Hematopoietic multipotent progenitor cell treated with erythropoietin and hydrocortisone succinate and interleukin-3 and kit ligand, for 4 days (in vitro differentiated cells): Measurements from ENCODE around the gene FER.
"Not testable (repeated sequence)": the region's sequence is repeated elsewhere in the genome, so short reads cannot be mapped to it uniquely, and the experiment has no call there.

Experiments used
- DNase-seq: peaks from one replicate; pipeline ENCODE4 v3.0.0-alpha.2; 2015

FER gene

DNA sequence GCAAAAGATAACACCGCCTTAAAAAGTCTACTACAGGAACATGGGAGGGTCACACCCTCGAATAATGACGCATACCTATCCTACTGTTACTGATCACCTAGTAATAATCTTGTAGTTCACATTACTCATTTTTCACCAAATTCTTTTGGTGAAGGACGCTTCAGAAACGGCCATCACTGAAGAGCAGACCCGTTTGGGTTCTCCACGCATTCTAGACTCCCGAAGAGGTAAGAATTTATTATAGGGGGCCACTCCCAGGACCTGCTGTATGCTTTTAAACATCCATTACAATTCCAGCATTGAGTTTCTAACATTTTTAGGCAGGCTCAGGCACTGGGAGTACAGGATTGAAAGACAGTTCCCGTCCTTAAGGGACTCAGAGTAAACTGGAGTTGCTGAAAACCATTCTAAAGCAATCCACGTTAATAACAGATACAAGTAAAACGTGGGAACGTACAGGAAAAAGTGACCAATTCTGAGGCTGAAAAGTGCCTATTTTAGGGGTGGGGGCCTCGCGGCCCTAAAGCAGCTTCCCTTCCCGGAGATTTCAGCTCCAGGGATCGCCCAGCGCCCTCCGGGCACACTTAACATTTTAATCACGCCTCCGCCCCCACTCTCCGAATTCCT lies at the start of gene FER:
Gene FER, plus strand, starts transcription at position 124 of the 627 bp plus-strand sequence. CDS start 50,286 bp downstream, outside the sequence.
- peak; percentile 89 for DNase-seq

GRCh38 chr5:108700388-108700787 lies 47.3 kb upstream of the FER start:
- DNase-seq = not testable (repeated sequence)

DNA sequence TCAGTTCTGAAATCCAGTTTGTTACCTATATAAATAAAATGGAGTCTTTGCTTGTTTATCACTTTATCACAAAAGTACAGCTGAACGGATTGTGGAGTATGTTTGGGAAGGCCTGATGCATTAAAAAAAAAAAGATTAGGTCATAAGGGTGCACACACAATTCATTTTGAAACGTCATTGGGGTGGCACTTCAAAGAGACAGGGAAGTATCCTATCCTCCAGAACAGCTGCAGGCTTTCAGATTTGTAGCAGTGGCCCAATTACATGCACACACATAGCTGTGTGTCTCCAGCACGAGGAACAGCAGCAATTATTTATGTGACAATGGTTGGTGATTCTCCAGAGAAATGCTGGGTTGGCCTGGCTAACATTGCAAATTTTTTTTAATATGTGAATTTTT lies 46.8 kb upstream of the FER start:
- DNase-seq = peak; percentile 40

GRCh38 chr5:108702546-108702945 lies 45.2 kb upstream of the FER start:
- DNase-seq = no peak

GRCh38 chr5:108703313-108703712 lies 44.4 kb upstream of the FER start:
- DNase-seq = no peak

DNA sequence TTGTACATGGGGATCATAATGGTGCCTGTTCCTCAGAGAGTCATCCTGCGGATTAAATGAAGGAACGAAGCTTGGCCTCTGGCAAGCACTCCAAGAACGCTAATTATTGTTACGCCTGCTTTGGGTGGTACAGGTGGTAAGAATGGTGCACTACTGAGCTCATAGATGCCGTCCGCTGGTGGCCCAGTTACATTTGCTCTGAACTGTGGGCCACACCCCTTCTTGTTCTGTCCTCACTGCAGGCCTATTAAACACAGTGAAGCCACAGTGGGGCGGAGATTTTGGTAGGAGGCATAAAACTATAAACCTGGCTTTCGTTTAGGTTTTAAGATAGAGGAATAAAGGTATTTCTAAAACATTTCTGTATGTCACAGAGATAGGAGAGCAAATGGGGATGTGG lies 40.6 kb upstream of the FER start:
- no peak for DNase-seq

GRCh38 chr5:108711898-108712297 lies 35.8 kb upstream of the FER start:
- DNase-seq = no peak

DNA sequence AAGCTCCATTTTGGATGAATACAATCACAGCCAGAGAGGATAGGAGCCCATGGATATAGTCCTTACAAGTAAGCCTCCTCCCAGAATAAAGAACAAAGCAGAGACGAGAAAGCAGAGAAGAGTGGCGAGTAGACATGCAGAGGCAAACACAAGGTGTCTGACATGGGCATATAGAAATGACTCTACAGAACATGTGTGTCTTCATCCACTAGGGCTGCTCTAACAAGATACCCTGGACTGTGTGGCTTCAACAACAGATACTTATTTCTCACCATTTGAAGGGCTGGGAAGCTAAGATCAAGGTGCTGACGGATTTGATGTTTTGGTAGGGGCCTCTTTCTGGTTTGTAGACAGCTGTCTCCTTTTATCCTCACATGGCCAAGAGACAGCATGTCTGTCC lies 32.3 kb upstream of the FER start:
- no peak for DNase-seq

DNA sequence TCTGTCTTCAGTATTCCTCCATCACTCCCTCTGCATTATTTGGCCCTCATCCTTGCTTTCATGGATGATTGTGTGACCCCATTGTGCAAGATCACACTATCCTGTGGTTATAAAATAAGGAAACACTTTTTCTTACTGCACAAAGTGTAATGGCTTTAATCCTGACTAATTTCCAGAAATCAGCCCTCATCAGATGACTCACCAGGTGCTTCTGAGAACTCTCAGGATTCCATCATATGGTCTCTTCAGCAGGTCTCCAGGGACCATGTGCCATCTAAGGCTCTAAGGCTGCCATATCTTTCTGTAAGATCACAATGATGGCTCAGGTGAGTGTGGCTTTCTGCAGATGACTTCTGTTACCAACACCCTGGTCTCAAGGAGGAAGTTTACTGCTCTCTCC lies 27.3 kb upstream of the FER start:
- DNase-seq = no peak

DNA sequence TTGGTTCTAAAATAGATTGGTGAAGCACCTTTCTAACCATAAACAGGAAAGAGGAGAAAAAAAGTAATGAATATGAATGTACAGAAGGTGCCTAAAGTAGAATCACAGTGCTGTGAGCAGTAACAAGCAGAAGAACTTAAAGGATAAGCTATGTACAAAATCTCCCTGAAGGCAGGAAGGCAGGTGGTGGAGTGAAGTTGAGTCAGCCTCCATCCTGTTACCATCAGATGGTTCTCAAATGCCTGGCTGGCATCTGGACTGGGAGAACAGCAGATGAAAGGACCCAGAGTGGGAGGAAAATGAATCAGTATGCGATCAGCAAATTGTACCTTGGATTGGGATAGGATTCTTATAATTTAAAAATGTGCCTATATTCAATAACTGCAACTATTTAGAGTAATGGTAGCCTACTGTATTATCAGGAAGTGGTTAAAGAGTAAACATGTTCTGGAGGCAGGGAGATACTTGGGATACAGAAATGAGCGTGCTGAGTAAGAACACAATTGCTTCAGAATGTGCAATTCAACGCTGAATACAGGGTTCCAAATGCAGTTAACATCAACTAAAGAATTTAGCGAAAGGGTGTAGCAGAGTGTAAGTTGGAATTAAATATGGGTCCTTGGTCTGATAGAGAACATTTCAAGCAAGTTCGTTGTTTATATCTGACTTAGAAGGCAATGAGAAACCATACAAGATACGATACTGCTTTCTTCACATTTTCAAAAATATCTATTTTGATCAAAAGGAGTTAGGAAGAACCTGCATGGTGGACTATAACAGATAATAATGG lies 21.1 kb upstream of the FER start:
- no peak for DNase-seq

- peak; percentile 65 for DNase-seq
These were observed 20.5 kb upstream of the FER start for GRCh38 chr5:108727236-108727650.

DNA sequence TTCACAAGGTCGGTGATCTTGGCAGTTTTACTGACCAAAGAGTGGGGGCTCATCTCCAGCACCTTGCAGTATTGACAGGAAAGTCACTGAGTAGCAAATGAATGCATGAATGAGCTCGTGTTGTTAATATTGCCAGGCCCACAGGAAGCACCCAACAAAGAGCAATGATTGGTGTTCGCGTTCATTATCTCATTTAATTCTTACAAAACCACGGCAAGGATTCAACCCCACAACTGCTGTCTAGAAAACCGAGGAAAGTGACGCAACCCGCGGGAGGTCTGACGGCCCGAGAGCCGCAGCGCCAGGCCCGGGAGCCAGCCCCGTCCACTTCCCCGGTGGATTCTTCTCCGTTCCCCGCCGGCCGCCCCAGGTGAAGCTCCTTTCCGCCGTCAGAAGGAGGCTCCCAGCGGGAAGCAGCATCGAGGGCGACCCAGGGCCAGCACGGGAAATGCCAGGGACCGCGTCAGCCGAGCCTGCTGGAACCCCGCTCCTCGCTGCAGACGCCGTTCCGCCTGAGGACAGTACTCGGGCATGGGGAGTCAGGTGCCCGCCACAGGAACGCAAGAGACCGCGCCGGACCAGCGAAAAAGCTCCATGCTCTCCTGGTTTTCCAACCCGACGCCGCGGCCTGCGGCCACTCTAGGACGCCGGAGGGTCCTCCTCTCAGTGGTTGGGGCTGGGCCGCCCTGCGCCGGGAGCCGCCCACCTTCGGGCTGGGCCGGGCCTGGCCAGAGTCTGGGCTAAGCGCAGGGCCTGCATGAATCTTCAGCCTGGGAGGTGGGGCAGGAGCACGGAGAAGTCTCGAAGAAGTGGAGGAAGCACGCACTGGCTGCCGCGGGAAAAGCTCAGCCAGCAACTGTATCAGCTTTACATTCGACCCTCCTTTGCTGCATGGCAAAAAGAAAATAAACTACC lies 19.8 kb upstream of the FER start:
- peak; percentile 95 for DNase-seq

DNA sequence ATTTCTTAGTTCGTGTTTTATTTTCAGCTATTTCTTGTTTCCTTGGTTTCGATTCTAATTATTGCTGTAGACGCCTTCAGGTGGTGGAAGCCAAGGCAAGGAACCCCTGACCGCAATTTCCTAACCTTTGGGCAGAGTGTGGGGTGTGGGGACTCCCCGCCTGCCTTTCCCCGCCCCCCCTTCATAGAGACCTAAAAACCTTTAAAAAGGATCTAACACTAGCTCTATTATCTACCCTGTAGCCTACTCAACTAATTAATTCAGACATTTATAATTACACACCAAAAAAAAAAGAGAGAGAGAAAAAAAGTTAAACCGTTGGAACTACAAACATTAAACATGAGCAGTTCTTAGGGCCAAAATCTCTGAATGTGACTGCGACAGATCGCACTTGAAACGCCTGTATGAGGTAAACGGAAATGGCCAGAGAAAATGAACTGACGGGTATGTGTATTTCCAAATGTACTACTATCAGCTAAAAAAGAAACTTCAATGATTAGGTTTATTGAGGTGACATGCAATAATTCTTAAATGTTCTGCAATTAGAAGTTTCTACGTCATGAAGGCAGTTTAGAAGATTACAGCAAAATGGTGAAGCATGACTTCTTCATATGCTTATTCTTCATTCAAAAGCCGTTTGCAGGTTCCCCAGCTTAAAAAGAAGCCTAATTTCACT lies 19.0 kb upstream of the FER start:
- peak; percentile 54 for DNase-seq

DNA sequence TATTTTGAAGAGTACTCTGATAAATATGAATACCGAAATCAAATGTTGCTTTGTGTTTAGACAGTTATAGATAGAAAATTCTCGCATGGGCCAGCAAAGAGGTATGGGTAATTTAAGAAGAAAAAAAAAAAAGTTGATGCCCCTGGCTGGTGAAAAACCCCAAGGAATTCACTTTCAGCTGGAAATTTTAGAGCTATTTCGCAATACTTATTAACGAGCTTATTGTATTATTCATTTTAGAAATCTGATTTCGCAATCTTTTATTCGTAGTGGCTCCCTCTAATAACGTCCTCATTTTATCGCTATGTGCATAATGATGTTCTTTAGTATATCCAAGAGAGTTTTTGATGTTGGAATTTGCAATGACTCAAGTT lies 18.5 kb upstream of the FER start:
- no peak for DNase-seq

- peak; percentile 28 for DNase-seq
These were observed 16.9 kb upstream of the FER start for GRCh38 chr5:108730617-108731340.

- peak; percentile 51 for DNase-seq
These were observed 11.9 kb upstream of the FER start for GRCh38 chr5:108735790-108736189.

DNA sequence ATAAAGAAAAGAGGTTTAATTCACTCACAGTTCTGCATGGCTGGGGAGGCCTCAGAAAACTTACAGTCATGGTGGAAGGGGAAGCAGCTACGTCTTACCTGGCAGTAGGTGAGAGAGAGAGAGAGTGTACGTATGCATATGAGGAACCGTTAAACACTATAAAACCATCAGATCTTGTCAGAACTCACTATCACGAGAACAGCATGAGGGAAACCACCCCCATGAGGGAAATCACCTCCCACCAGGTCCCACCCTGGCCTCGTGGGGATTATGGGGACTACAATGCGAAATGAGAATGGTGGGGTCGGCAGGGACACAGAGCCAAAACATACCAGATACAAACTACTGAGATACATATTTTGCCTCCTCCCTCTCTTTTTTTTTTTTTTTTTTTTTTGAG lies 10.8 kb upstream of the FER start:
- no peak for DNase-seq

GRCh38 chr5:108739376-108739775 lies 8.3 kb upstream of the FER start:
- DNase-seq = no peak

DNA sequence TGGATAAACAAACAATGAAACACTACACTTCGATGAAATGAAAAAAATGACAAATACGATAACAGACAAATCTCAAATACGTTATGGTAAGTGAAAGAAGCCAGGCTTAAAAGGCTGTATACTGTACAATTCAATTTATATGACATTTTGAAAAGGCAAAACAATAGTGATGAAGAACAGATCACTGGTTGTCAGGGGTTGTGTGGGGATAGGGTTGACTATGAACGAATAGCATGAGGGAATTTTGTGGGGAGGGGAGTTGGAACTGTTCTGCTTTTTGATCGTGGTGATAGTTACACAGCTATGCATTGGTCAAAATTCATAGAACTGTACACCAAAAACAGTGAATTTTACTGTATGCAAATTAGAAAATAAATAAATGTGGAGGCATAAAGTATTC lies 7.8 kb upstream of the FER start:
- DNase-seq = no peak

DNA sequence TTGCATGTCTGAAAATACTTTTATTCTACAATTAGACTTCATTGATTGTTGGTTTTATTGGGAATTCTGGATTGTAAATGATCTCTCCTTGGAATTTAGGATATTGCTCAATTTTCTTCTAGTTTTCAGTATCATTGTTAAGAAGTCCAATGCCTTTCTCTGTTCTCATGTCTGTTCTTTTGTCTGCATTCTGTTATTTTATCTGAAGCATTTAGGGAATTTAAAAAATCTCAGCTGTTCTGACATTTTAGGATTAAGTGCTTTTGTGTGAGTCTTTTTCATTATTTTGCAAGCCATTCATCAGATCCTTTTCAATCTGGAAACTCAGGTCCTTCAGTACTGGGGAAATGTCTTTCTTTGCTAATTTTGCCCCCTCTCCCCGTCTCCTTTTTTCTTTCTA lies 4.4 kb upstream of the FER start:
- no peak for DNase-seq

DNA sequence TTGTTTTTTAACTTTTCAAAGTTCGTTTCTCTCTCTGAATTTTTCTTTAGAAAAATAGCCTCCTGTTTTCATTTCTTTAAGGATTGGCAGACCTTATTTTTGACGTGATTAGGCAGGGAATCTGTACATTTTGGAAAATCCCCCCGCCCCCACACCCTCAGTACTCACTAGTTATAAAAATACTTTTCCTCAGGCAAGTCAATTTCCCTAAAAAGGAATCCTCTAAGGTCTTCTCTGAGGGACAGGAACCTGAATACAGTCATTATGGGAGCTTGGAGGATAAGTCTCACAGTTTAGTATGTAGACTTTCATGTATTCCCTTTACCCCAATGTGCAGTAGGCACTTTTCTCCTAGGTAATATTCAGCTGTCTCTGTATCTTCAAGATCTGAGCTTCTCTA lies 3.9 kb upstream of the FER start:
- DNase-seq = no peak

DNA sequence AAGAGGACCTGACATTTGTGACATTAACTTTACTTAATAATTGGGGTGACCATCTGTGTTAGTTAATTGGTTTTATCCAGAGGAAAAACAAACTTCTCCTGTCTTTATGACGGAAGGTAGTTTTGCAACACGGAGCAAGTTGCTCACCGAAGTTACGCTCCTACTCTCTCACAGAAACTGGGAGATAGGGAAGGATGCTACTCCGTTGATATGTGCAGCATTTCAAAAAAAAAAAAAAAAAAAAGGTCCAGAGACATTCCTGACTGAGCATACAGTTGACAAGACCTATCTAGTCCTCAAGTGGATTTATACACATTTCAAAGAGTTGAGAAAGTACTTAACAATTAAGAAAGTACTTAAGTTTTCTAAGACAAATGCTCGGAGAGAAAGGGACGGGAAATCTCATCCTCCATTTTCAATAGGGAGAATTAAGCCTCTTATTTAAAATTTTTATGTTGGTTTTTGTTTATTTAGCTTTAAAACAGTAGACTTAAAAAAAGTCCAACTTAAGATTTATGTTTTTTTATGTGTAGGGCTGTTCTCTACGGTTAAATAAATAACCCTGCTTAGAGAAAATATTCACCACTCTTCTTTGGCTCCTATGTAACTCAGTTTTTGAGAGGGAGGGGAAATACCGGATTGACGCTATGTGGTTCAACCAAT lies 455 bp upstream of the FER start:
- DNase-seq = no peak
